IMR-90 (cell line): ENCODE results near the gene DCUN1D4. TPM values are rescaled to one million over a fixed set of nuclear protein-coding genes. Genes with fewer than 3 reads are reported as not detected.

Source experiments
- ATAC-seq: fragments of 200-7000 bp; cut with Tn5 transposase; 2 replicates; pipeline ENCODE4 v1.9.1; 2020; ENCODE audit warnings: low read depth, mild to moderate bottlenecking, moderate library complexity
- BruUV-seq: library from RNA; stranded (reverse); fragments of 400-500 nt; replicated peaks from 2 replicates; lab custom pipeline; 2021; lab: Mats Ljungman, UMichigan
- CTCF ChIA-PET: fragments of 300-600 bp; formaldehyde crosslinking; extraction: SDS; loops from one replicate; lab custom pipeline; 2021; ENCODE audit warnings: antibody characterized with exemption; lab: Yijun Ruan, JAX
- POLR2A ChIA-PET: fragments of 300-600 bp; sonication (Branson Sonifier 250); formaldehyde crosslinking; loops from one replicate; lab custom pipeline; 2022; ENCODE audit warnings: antibody characterized with exemption; ENCODE audit not compliant: unreplicated experiment; lab: Charles Lee
- DNase-seq: peaks from one replicate; pipeline ENCODE4 v3.0.0; 2013
- H2AFZ ChIP-seq: replicated peaks from 2 replicates; pipeline ENCODE3; 2013; ENCODE audit warnings: low read length, mild to moderate bottlenecking; ENCODE audit not compliant: poor library complexity
- H2AK5ac ChIP-seq: 2 replicates; pipeline ENCODE4 v1.6.1; 2013; ENCODE audit warnings: low read depth, low read length, inconsistent platforms
- H2AK9ac ChIP-seq: replicated peaks from 2 replicates; pipeline ENCODE3; 2013; ENCODE audit warnings: mild to moderate bottlenecking, low read depth, low read length, moderate library complexity; ENCODE audit not compliant: poor library complexity
- H2BK120ac ChIP-seq: 2 replicates; pipeline ENCODE4 v1.6.1; 2013; ENCODE audit warnings: low read depth, low read length, inconsistent platforms
- H2BK15ac ChIP-seq: 3 replicates; pipeline ENCODE4 v1.6.1; 2013; ENCODE audit warnings: low read depth, low read length, inconsistent platforms
- H2BK20ac ChIP-seq: 2 replicates; pipeline ENCODE4 v1.6.1; 2013; ENCODE audit warnings: low read depth, mild to moderate bottlenecking, inconsistent platforms, low read length, moderate library complexity
- H2BK5ac ChIP-seq: 2 replicates; pipeline ENCODE4 v1.6.1; 2013; ENCODE audit warnings: mild to moderate bottlenecking, low read depth, low read length, inconsistent platforms; ENCODE audit not compliant: poor library complexity, severe bottlenecking
- H3K14ac ChIP-seq: replicated peaks from 2 replicates; pipeline ENCODE4 v1.6.1; 2013; ENCODE audit warnings: low read depth, low read length, inconsistent platforms
- H3K18ac ChIP-seq: 2 replicates; pipeline ENCODE4 v1.6.1; 2013; ENCODE audit warnings: low read depth, low read length, control low read depth
- H3K23ac ChIP-seq: 2 replicates; pipeline ENCODE4 v1.6.1; 2013; ENCODE audit warnings: low read depth, low read length, inconsistent platforms
- H3K27ac ChIP-seq: 2 replicates; pipeline ENCODE4 v1.5.1; 2013; ENCODE audit warnings: mild to moderate bottlenecking, control low read depth, low read length; ENCODE audit not compliant: insufficient read depth
- H3K27me3 ChIP-seq: 2 replicates; pipeline ENCODE4 v1.6.1; 2013; ENCODE audit warnings: low read length; ENCODE audit not compliant: control insufficient read depth, insufficient read depth
- H3K36me3 ChIP-seq: 2 replicates; pipeline ENCODE4 v1.6.1; 2013; ENCODE audit warnings: low read length, mixed read lengths; ENCODE audit not compliant: control insufficient read depth, insufficient read depth
- H3K4ac ChIP-seq: 2 replicates; pipeline ENCODE4 v1.6.1; 2013; ENCODE audit warnings: low read depth, low read length, inconsistent platforms
- H3K4me1 ChIP-seq: 2 replicates; pipeline ENCODE4 v1.6.1; 2013; ENCODE audit warnings: low read length, mixed read lengths; ENCODE audit not compliant: control insufficient read depth, insufficient read depth
- H3K4me2 ChIP-seq: 2 replicates; pipeline ENCODE4 v1.6.1; 2013; ENCODE audit warnings: low read depth, mild to moderate bottlenecking, control low read depth, low read length, moderate library complexity
- H3K4me3 ChIP-seq: 2 replicates; pipeline ENCODE4 v1.5.1; 2013; ENCODE audit warnings: low read depth, mild to moderate bottlenecking, control low read depth, low read length, moderate library complexity; ENCODE audit not compliant: insufficient read depth
- H3K56ac ChIP-seq: 2 replicates; pipeline ENCODE4 v1.6.1; 2013; ENCODE audit warnings: low read length, inconsistent platforms; ENCODE audit not compliant: insufficient read depth; ENCODE audit errors: extremely low read depth
- H3K79me1 ChIP-seq, 2 experiments: 2 replicates each; pipeline ENCODE4 v1.6.1; 2013; ENCODE audit warnings: low read length in 2 of 2, inconsistent platforms in 1 of 2, low read depth in 1 of 2
- H3K9ac ChIP-seq: 2 replicates; pipeline ENCODE4 v1.6.1; 2013; ENCODE audit warnings: low read depth, low read length, control low read depth
- H3K9me1 ChIP-seq: 2 replicates; pipeline ENCODE4 v1.6.1; 2013; ENCODE audit warnings: low read length, inconsistent platforms; ENCODE audit not compliant: insufficient read depth
- H3K9me3 ChIP-seq: 2 replicates; pipeline ENCODE4 v1.6.1; 2013; ENCODE audit warnings: low read length; ENCODE audit not compliant: control insufficient read depth, insufficient read depth
- H4K20me1 ChIP-seq: 2 replicates; pipeline ENCODE4 v1.6.1; 2013; ENCODE audit warnings: low read length, inconsistent platforms; ENCODE audit not compliant: insufficient read depth
- H4K5ac ChIP-seq: 2 replicates; pipeline ENCODE4 v1.6.1; 2013; ENCODE audit warnings: mild to moderate bottlenecking, low read depth, low read length, control low read depth
- H4K8ac ChIP-seq, 2 experiments: 2 replicates each; pipeline ENCODE4 v1.6.1; 2013; ENCODE audit warnings: low read depth in 2 of 2, low read length in 2 of 2, control low read depth in 1 of 2, inconsistent platforms in 1 of 2
- H4K91ac ChIP-seq: 2 replicates; pipeline ENCODE4 v1.6.1; 2013; ENCODE audit warnings: low read depth, low read length, inconsistent platforms; ENCODE audit not compliant: insufficient read depth
- BHLHE40 ChIP-seq: fragments of 150-350 bp; IDR thresholded peaks from 2 replicates; pipeline ENCODE4 v1.6.1; 2016; ENCODE audit warnings: mild to moderate bottlenecking, low read depth, low read length
- CEBPB ChIP-seq: IDR thresholded peaks from 2 replicates; pipeline ENCODE4 v1.6.1; 2012; ENCODE audit warnings: low read depth, low read length, improper control_type of control experiment
- CHD1 ChIP-seq: IDR thresholded peaks from 2 replicates; pipeline ENCODE4 v1.6.1; 2012; ENCODE audit warnings: low read depth, low read length, improper control_type of control experiment
- CTCF ChIP-seq: conservative IDR thresholded peaks from 2 replicates; pipeline ENCODE4 v1.5.1; 2012; ENCODE audit warnings: mild to moderate bottlenecking, low read depth, low read length, improper control_type of control experiment
- ELK1 ChIP-seq: fragments of 150-350 bp; IDR thresholded peaks from 2 replicates; pipeline ENCODE4 v1.6.1; 2016; ENCODE audit warnings: low read depth, mild to moderate bottlenecking, low read length, moderate library complexity, borderline replicate concordance
- FOS ChIP-seq: fragments of 150-350 bp; IDR thresholded peaks from 2 replicates; pipeline ENCODE4 v1.6.1; 2016; ENCODE audit warnings: low read depth, low read length
- MAFK ChIP-seq: IDR thresholded peaks from 2 replicates; pipeline ENCODE4 v1.6.1; 2012; ENCODE audit warnings: low read depth, low read length, improper control_type of control experiment
- MAZ ChIP-seq: IDR thresholded peaks from 2 replicates; pipeline ENCODE4 v1.6.1; 2012; ENCODE audit warnings: low read depth, mild to moderate bottlenecking, low read length, improper control_type of control experiment, moderate library complexity, borderline replicate concordance
- MXI1 ChIP-seq: IDR thresholded peaks from 2 replicates; pipeline ENCODE4 v1.6.1; 2012; ENCODE audit warnings: low read depth, mild to moderate bottlenecking, low read length, moderate library complexity, borderline replicate concordance
- NFE2L2 ChIP-seq: fragments of 150-350 bp; IDR thresholded peaks from 2 replicates; pipeline ENCODE4 v1.6.1; 2016; ENCODE audit warnings: low read depth, mild to moderate bottlenecking, low read length
- RCOR1 ChIP-seq: IDR thresholded peaks from 2 replicates; pipeline ENCODE4 v1.6.1; 2012; ENCODE audit warnings: mild to moderate bottlenecking, low read length, improper control_type of control experiment; ENCODE audit not compliant: insufficient replicate concordance
- RFX5 ChIP-seq: IDR thresholded peaks from 2 replicates; pipeline ENCODE4 v1.8.0; 2012; ENCODE audit warnings: low read depth, mild to moderate bottlenecking, low read length, moderate library complexity
- SMC3 ChIP-seq: fragments of 150-350 bp; IDR thresholded peaks from 2 replicates; pipeline ENCODE4 v1.6.1; 2016; ENCODE audit warnings: low read depth, mild to moderate bottlenecking, antibody characterized with exemption, low read length, moderate library complexity
- USF2 ChIP-seq: fragments of 150-350 bp; IDR thresholded peaks from 2 replicates; pipeline ENCODE4 v1.6.1; 2017; ENCODE audit warnings: mild to moderate bottlenecking, antibody characterized with exemption, low read length, low read depth
- dilution Hi-C: fragments of 300-500 bp; cut with HindIII; formaldehyde crosslinking; loops from one replicate; pipeline ENCODE4 v1.14.3; 2018; ENCODE audit warnings: low sequenced_read_pairs; ENCODE audit not compliant: unreplicated experiment
- in situ Hi-C: fragments of 300-500 bp; cut with MboI; formaldehyde crosslinking; loops from 3 replicates; pipeline ENCODE4 v1.14.3; 2019; ENCODE audit warnings: low sequenced_read_pairs, inconsistent platforms, mixed read lengths
- intact Hi-C: fragments of 100-400 bp; cut with micrococcal nuclease; formaldehyde crosslinking; loops from 2 replicates; pipeline ENCODE4 v1.10.0; 2022
- polyA plus RNA-seq, 3 experiments: library from polyadenylated mRNA; depleted of rRNA; stranded (reverse); fragments of >200 nt; gene quantifications; 2 replicates each; pipeline ENCODE4 v1.2.3, GENCODE V29; 2012; ENCODE audit warnings: low replicate concordance in 1 of 3
- total RNA-seq: library from RNA; depleted of rRNA; stranded (reverse); fragments of >200 nt; gene quantifications from 2 replicates; pipeline ENCODE4 v1.2.3, GENCODE V29; 2012

DCUN1D4 gene
- total and polyA plus RNA-seq, 2 of the 4 experiments (the other 2 are of a cell fraction), result 31.0 to 44.3 TPM

GRCh38 chr4:51833236-51833635 is 9.7 kb upstream of the DCUN1D4 start:
- DNase-seq (no peak), ATAC-seq (no peak)
- no peak overlapping the region for H3K23ac ChIP-seq
- no TSS peak for BruUV-seq
- H3K9me1 ChIP-seq, result no peaks in the 10 kb centered on the region
- in situ Hi-C loops, result no loop called here
- no peak overlapping the region for H2AFZ ChIP-seq
- no peak overlapping the region for H3K9ac ChIP-seq
- no peak overlapping the region for H3K56ac ChIP-seq
- POLR2A ChIA-PET, result no interaction called here
- no peaks in the 10 kb centered on the region for H3K36me3 ChIP-seq
- H2BK20ac ChIP-seq, result no peak overlapping the region
- H3K4ac ChIP-seq, result no peak overlapping the region
- no peak overlapping the region for H3K18ac ChIP-seq
- no peak overlapping the region for H4K5ac ChIP-seq
- intact Hi-C loops, result no loop called here
- H3K27me3 ChIP-seq, result no peaks in the 10 kb centered on the region; the same call in none of the 2 replicates
- no peaks in the 10 kb centered on the region; the same call in 1 of the 2 replicates for H4K20me1 ChIP-seq
- no peak overlapping the region for H3K27ac ChIP-seq
- H3K14ac ChIP-seq, result no peak overlapping the region
- TF ChIP-seq RCOR1 (no peak), USF2 (no peak), FOS (no peak), MAFK (no peak), CEBPB (no peak), CTCF (no peak), SMC3 (no peak), NFE2L2 (no peak), MXI1 (no peak), BHLHE40 (no peak), CHD1 (no peak), MAZ (no peak), ELK1 (no peak), RFX5 (no peak)
- H4K91ac ChIP-seq, result no peak overlapping the region
- H3K79me1 ChIP-seq, result no peaks in the 10 kb centered on the region
- CTCF ChIA-PET, result no interaction called here
- H3K4me2 ChIP-seq, result no peak overlapping the region
- no peak overlapping the region for H2BK5ac ChIP-seq
- no peak overlapping the region for H3K4me3 ChIP-seq
- no peak overlapping the region for H2AK9ac ChIP-seq
- no peak overlapping the region for H4K8ac ChIP-seq
- H2BK120ac ChIP-seq, result no peak overlapping the region
- no peak overlapping the region for H2BK15ac ChIP-seq
- dilution Hi-C loops, result no loop called here
- H3K9me3 ChIP-seq, result no peaks in the 10 kb centered on the region
- no peak overlapping the region for H2AK5ac ChIP-seq
- peaks cover 1% of the 10 kb centered on the region; the same call in 1 of the 2 replicates for H3K4me1 ChIP-seq
